EL (cell line): ENCODE data around the gene PGBD5.
A peak's percentile ranks its signal among the peaks of the same experiment; 100 is the strongest.

ENCODE experiments used
- DNase-seq: peaks from one replicate; pipeline ENCODE4 v3.0.0-alpha.2; 2016

Gene PGBD5

DNA sequence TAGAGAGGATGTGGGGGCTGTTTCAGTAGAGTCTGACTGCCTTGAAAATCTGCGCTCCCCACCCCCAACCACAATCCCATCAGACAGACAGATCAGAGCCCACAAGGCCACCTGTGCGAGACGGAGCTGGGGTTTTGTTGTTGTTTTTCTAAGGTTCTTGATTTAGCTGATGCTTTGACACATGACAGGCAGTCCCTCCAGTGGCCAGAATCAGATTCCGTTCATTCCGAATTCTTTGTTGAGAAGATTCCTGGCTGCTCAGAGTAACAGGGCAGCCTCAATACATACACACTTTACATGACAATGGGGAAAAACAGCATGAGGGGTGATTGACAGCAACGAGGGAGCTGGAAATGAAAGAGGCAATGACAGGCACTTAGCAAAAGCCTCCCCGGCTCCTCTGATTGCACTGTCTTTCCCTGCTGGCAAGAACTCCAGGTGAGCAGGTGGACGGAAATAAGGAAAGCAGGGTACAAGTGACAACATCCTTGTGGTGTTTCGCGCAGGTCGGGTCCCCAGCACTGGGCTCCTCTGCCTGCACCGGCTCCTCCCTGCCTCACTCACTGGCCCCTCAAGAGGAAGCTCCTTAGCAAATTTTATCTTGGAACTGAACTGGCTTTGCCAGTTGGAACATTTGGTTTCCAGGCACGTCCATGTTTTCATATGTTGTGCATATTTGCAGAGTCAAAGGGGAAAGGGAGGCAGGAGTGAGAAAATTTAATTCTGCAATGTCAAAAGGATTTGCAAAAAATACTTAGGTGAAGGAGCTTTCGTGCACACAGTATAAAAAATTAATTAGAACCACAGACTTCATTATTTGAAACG is 148.7 kb downstream of the PGBD5 start:
- no peak for DNase-seq

DNA sequence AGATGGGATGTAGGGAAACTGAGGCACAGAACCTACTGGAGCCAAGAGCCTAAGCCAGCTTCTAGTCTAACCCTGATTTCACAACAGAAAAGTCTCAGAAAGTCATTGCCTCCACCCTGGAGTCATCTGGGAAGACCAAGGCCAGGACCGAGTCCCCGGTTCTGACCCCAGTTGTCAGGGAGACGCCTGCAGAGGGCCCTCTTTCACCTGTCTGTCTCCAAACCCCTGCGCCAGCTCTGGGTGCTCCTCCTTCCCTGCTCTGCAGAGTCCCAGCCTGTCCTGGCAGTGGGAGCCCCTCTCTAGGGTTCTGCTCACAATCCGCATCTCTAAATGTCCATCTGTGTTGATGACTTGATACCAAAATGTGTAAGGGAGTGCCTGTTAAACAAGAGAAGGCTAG is 149.7 kb downstream of the PGBD5 start:
- no peak for DNase-seq

DNA sequence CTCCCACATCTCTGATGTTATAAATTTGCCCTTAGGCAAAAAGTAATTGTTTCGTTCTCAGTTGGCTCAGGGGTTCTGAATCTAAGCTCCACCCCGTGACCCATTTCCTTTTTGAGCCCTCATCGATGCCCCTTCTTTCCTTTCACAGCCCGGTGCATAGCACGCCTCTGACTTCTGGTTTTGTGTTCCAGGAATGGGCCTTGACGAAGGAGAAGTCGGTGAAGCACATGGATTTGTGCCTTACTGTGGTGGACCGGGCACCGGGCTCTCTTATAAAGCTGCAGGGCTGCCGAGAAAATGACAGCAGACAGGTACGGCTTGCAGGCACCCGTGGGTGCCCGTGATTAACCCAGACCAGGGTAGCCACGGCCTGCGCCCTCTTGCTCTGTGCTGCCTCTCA is 151.9 kb downstream of the PGBD5 start:
- DNase-seq: no peak

DNA sequence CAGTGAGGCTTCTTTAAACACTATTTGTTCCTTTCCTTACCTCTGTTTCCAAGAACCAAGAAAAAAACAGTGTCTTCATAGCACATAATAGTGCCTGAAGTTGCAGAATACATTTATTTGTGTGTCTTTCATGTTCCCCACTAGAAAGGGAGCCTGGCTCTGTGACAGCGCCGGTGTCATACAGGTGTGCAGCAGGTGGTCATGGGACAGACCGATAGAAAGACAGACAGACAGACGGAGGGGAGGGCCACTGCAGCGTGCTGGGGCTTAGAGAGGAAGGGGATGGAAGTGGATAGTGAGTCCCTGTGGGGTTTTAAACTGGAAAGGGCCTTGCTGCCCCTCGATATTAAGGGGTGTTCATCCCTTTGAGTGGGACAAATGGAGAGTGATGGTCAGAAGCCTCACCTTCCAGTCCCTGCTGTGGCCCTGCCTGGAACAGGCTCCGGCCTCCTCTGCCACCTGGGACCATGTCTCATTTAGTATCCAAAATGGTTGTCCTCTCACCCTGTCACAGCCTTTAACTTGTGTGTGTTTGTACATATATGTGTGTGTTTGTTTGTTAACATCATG is 152.9 kb downstream of the PGBD5 start:
- DNase-seq: no peak

DNA sequence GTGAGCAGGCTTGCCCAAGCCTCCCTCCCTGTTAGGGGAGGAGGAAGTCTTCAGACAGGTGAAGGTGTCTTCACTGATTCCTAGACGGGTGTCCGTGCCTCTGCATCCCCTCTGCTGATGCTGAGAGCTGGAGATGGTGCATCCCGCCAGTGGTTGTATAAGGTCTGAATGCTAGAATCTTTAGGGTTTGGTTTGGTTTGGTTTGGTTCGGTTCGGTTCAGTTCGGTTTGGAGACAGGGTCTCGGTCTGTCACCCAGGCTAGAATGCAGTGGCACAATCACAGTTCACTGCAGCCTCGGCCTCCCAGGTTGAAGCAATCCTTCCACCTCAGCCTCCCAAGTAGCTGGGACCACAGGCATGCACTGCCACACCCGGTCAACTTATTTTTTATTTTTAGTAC is 153.6 kb downstream of the PGBD5 start:
- DNase-seq: no peak

DNA sequence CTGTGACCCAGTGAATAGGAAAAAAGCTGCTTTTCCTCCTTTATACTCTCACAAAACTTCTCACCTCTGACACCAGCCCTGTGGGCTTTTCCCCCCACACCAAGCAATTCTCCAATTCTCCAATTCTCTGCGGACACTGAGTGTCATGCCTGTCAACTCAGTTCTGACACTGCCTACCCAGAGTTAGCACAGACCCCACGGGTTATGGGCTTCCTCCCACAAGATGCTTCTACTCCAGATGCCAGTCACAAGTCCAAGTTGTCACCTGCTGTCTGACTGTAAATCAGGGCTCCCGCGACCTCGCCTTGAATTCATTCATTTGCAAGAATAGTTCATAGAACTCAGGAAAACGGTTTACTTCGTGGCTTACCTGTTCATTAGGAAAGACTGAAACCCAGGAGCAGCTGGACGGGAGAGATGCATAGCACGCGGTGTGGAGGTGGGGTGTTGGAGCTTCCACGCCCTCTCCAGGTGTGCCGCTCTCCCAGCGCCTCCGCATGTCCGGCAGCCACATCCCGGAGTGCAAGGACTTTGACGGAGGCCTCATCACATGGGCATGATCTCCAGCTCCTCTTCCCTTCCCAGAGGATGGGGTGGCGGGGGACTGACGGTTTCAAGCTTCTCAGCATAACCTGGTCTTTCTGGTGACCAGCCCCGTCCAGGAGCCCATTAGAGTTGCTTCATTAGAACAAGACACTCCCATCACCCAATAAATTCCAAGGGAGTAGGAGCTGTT is 154.7 kb downstream of the PGBD5 start:
- no peak for DNase-seq

DNA sequence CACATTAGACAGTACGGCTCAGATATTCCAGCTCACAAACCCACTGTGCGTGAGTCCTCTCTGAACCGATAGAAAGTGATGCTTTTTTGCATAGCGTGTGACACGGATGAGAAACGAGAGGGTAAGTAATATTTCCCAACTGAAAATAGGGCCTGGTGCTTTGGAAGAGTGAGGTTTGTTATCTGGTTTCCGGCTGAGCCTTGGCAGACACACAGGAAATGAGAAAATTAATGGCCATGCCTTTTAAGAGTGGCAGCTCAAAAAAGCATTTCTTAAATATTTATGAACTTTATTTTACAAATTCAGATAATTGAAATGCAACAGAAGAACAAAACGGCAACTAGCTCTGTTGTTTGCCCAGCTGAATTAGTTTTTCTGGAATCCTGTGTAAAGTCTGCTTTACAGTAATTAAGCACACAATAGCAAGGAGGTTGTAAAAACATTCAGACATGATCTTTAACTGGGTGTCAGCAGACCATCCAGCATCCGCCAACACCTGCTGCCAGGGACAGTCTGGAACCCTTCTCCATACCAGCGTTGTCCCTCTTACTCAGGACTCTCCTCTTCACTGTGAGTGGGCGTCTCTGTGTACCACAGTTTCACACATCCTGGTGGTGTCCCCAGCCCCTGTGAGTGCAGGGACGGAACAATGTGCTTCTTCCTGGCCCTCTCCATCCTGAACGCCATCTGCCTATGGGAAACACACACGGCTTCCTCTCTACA is 155.4 kb downstream of the PGBD5 start:
- DNase-seq: no peak

DNA sequence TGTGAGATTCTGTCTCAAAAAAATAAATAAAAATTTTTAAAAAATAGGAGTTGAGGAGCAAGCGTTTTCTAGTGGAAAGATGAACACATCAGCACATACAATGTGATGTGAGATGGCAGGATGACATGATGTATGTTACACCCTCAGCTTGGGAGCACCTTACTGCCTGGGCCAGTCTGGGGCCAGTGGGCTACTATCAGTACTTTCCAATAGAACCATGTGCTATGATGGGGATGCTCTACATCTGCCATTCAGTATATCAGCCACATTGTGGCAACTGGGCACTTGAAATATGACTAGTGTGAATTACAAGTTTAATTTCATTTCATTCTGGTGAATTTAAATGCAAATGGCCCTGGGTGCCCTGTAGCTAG is 156.0 kb downstream of the PGBD5 start:
- DNase-seq: no peak

DNA sequence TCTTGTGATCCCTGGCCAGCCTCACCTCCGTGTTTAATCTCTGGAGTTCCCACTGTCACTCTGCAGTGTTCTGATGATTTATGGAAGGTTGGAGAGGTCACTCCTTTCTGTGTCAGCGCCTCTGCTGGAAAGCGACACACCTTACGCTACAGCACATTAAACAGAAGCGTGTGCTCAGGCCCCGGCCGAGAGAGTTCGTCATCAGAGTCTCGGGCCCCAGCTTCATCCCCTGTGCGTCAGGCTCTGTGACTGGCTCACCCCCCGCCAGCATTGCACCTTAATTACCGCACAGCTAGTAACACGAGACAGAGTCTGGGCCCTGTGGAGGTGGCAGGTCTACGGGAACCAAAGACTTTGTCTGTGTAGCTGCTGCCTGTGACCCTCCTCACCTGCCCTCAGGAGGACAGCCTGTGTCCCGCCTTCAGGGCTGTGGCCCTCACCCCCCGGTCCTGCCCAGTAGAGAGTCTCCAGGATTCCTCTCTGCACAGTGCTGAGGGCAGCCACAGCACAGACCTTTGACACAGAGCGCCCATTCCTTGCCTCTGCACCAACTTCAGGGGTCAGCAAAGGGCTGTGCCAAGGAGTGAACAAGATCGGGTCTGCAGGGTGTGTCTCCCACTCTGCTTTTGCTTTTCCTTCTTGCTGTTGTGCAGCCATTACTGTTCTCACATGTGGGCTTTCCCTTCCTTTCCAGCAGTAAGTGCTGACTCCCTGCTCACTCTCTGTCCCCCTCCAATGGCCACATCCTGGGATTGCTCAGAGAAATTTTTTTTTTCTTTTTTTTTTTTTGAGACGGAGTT is 157.6 kb downstream of the PGBD5 start:
- DNase-seq: peak; percentile 65

DNA sequence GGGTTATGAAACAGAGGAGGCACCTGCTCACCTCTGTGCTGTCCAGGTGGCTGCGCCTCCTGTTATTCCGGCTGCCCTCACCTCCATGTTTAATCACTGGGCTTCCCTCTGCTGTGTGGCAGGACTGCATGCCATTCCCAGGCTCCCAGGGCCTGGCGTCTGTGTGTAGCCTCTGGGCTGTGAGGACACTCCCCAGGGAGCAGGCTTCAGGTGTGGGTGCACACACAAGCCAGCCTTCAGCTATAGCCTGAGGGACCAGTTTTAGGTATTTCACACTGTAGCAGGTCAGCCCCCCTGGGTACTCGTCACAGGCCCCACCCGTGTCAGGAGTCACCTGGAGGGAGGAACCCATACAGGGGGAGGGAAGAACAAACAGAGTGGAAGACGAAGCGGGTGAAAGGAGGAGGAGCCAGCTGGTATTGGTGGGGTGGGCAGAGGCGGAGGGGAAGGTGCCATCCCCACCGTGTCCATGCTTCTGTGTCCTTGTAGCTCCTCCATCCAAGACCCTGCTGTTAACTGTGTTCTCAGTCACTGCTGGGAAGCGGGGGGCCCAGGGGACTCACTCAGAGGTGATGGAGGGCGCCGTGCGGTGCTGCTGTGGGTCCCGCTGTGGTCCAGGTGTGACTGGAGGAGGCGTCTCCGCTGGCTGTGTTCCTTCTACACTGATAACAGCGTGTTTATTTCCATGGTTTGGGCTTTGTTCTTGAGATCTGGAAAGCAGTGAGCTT is 158.6 kb downstream of the PGBD5 start:
- no peak for DNase-seq

DNA sequence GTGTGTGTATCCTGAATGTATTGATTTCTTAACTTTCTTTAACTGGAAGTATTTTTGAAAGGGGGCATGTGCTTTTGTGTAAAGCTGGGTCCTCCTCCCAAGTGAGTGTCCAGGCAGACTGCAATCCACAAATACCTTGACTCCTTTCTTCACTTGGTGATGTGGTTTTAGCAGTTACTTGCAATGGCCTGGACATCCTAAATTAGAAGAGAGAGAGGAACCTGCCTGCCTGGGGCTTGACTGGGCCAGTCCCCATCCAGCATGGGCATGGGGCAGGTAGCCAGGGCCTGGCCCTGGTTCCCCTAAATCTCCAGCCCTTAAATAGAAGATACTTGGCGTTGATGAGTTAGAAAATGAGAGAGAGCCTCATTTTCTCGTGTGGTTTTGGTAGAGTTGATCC is 159.7 kb downstream of the PGBD5 start:
- DNase-seq: no peak

DNA sequence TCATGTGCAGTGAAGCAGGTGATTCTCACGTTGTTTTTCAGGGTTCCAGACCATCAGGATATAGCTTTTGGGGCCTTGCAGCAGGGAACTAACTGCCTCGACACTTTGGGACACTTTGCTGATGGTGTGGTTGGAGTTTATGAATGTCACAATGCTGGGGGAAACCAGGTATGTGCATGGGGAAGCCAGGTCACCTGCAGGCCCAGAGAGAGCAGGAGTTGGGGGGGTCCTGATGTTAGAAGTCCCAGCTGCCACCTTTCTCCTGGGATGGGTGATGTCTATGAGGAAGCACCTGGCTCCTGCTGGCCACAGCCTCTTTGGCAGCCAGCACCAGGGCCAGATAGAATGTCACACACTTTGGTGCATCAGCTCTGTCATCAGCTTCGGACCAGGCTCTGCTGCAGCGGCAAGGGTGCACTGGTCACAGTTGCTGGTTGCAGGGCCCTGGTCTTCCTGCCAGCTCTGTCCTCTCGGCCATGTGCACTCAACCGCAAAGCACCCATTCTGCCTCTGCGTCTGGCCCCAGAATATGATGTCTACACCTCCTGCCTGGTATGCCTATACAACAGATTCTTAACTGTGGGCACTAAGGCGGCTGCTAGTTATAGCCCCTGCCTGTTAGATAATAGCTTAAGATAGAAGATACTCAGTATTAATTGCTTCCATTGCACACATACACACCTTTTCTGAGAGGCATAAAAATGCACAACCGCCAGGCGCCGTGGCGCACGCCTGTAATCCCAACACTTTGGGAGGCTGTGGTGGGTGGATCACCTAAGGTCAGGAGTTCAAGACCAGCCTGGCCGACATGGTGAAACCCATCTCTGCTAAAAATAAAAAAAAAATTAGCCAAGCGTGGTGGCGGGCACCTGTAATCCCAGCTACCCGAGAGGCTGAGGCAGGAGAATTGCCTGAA is 160.7 kb downstream of the PGBD5 start:
- DNase-seq: no peak
